ENCODE measurements around the gene AKT2.
"Not testable (repeated sequence)": the region's sequence is repeated elsewhere in the genome, so short reads cannot be mapped to it uniquely, and the experiment has no call there.

DNA sequence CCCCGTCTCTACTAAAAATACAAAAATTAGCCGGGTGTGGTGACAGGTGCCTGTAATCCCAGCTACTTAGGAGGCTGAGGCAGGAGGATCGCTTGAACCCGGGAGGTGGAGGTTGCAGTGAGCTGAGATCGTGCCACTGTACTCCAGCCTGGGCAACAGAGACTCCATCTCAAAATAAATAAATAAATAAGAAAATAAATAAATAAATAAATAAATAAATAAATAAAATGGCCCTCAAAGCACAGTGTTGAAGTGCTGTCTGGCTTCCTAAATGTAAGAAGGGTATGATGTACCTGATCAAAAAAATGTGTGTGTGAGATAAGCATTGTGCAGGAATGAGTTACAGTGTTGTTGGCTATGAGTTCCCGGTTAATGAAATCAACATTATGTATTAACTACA lies 47.9 kb upstream of the AKT2 start:
- TF ChIP-seq, protein P1, sequence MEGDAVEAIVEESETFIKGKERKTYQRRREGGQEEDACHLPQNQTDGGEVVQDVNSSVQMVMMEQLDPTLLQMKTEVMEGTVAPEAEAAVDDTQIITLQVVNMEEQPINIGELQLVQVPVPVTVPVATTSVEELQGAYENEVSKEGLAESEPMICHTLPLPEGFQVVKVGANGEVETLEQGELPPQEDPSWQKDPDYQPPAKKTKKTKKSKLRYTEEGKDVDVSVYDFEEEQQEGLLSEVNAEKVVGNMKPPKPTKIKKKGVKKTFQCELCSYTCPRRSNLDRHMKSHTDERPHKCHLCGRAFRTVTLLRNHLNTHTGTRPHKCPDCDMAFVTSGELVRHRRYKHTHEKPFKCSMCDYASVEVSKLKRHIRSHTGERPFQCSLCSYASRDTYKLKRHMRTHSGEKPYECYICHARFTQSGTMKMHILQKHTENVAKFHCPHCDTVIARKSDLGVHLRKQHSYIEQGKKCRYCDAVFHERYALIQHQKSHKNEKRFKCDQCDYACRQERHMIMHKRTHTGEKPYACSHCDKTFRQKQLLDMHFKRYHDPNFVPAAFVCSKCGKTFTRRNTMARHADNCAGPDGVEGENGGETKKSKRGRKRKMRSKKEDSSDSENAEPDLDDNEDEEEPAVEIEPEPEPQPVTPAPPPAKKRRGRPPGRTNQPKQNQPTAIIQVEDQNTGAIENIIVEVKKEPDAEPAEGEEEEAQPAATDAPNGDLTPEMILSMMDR (IDR thresholded peaks at IDR 0.05): not testable (repeated sequence)
- TF ChIP-seq POLR2A, POLR2AphosphoS5 (IDR thresholded peaks at IDR 0.05): not testable (repeated sequence)

All from transverse colon (tissue), 4 donors.